Sigmoid colon (tissue), 7 donors: Measurements from ENCODE around the gene ACAA1. TPM values are rescaled to one million over a fixed set of nuclear protein-coding genes. Genes with fewer than 3 reads are reported as not detected.

Source experiments
- DNase-seq: peaks from one replicate; pipeline ENCODE4 v3.0.0-alpha.2; 2019
- H3K27ac ChIP-seq, 4 donors: fragments of 200-600 bp; sonication (generic); one replicate each; pipeline ENCODE4 v1.5.1; 2016 to 2019; ENCODE audit warnings: mild to moderate bottlenecking in 1 of 4
- H3K27me3 ChIP-seq, 3 donors: fragments of 200-600 bp; sonication (generic); one replicate each; pipeline ENCODE4 v1.5.1; 2019; ENCODE audit warnings: mild to moderate bottlenecking in 1 of 3
- H3K36me3 ChIP-seq, 4 donors: fragments of 200-600 bp; sonication (generic); one replicate each; pipeline ENCODE4 v1.5.1; 2016 to 2019
- H3K4me1 ChIP-seq, 4 donors: fragments of 200-600 bp; sonication (generic); one replicate each; pipeline ENCODE4 v1.5.1; 2017 to 2019
- H3K4me3 ChIP-seq, 4 donors: fragments of 200-600 bp; sonication (generic); one replicate each; pipeline ENCODE4 v1.5.1; 2017 to 2019; ENCODE audit warnings: mild to moderate bottlenecking in 2 of 4, moderate library complexity in 1 of 4
- H3K9me3 ChIP-seq, 4 donors: fragments of 200-600 bp in 3 of 4; sonication (generic) in 3 of 4; one replicate each; pipeline versions ENCODE4 v1.5.1 to v1.6.1; 2013 to 2019
- CTCF ChIP-seq, 4 experiments: fragments of 450-650 bp in 3 of 4; fragments of 200-600 bp in 1 of 4; IDR thresholded peaks; one replicate each; pipeline ENCODE4 v1.5.1; 2016 to 2019; ENCODE audit warnings: antibody characterized with exemption in 4 of 4, mild to moderate bottlenecking in 3 of 4, moderate library complexity in 2 of 4
- EP300 ChIP-seq, 4 donors: sonication (generic); formaldehyde crosslinking; IDR thresholded peaks; one replicate each; pipeline ENCODE4 v1.6.1; 2017; ENCODE audit warnings: antibody characterized with exemption in 4 of 4
- POLR2A ChIP-seq, 2 donors: fragments of 450-650 bp; IDR thresholded peaks; one replicate each; pipeline ENCODE4 v1.6.1; 2016; ENCODE audit warnings: antibody characterized with exemption in 2 of 2, mild to moderate bottlenecking in 2 of 2, moderate library complexity in 2 of 2
- POLR2AphosphoS5 ChIP-seq, 4 donors: sonication (generic); formaldehyde crosslinking; IDR thresholded peaks; one replicate each; pipeline ENCODE4 v1.6.1; 2017; ENCODE audit warnings: antibody characterized with exemption in 4 of 4
- WGBS, 2 donors: extraction: QIAGEN DNeasy Blood & Tissue Kit; methylation state at CpG; one replicate each; pipeline ENCODE4 v1.1.7; 2013; 5-methylcytosine and 5-hydroxymethylcytosine counted together
- intact Hi-C: fragments of 100-400 bp; cut with DNase I; formaldehyde crosslinking; loops from one replicate; pipeline ENCODE4 v1.15.1; 2023
- polyA plus RNA-seq, 3 donors: library from polyadenylated mRNA; stranded (reverse); fragments of 200-250 nt; gene quantifications; one replicate each; pipeline ENCODE4 v1.2.3, GENCODE V29; 2013
- total RNA-seq, 4 donors: library from RNA; depleted of rRNA; stranded (reverse); fragments of >200 nt; gene quantifications; one replicate each; pipeline ENCODE4 v1.1.0, GENCODE V29; 2016
- donor health status: healthy with polysubstance abuse.
- donor health status: Bipolar disorder and iron deficiency.
- donor health status: healthy.

ACAA1 gene, protein sequence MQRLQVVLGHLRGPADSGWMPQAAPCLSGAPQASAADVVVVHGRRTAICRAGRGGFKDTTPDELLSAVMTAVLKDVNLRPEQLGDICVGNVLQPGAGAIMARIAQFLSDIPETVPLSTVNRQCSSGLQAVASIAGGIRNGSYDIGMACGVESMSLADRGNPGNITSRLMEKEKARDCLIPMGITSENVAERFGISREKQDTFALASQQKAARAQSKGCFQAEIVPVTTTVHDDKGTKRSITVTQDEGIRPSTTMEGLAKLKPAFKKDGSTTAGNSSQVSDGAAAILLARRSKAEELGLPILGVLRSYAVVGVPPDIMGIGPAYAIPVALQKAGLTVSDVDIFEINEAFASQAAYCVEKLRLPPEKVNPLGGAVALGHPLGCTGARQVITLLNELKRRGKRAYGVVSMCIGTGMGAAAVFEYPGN
- total RNA-seq (10 to 100 TPM; 42.6 to 53.2 (median 47.6) TPM), polyA plus RNA-seq (100 to 1,000 TPM; 102 to 258 (median 131) TPM)

DNA sequence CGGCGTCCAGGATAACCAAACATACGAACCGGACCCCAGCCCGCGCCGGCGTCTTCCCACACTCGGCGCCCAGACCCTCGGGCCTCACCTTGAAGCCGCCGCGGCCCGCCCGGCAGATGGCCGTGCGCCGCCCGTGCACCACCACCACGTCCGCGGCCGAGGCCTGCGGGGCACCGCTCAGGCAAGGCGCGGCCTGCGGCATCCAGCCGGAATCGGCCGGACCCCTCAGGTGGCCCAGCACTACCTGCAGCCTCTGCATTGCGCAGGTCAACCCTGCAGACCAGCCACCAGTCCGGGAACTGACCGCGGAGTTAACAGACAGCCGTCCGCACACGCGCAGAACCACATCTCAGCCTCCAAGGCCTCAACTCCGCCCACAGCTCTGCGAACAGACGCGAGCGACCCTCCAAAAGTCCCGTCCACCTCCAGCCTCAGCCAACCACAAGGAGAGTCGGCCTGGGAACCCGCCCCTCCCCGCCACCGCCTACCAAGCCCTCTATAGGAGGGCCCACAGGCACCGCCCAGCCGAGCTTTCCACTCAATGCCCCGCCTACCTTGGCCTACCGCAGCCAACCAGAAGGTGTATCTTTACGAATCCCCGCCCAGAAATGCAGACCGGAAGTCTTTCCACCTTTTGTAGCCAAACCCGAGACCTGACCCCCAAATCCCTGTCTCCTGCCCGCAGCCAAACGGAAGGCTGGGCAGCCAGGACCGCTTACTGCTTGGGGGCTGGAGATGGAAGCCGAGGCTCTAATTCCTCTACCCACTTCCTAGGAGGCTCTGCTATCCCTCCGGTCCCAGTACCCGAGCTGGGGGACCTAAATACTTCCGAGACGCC is at the start of gene ACAA1:
TSS of gene ACAA1 (minus strand) at position 351 of the 838 bp plus-strand sequence. CDS start at position 259, 92 bp downstream.
- H3K27me3 ChIP-seq: no peaks in the 10 kb centered on the region
- H3K4me3 ChIP-seq: peak within 1 kb of the TSS; percentile 72 to 96 (median 89)
- H3K36me3 ChIP-seq: peaks cover 5 to 46% (median 20%) of the 10 kb centered on the region in 4 donors
- TF ChIP-seq CTCF (IDR thresholded peaks at IDR 0.05) (no peak), POLR2AphosphoS5 (IDR thresholded peaks at IDR 0.05) (peak; percentile 89 to 97 (median 93)), POLR2A (IDR thresholded peaks at IDR 0.05) (peak; percentile 82 to 89), EP300 (IDR thresholded peaks at IDR 0.05) (no peak)
- H3K9me3 ChIP-seq: no peaks in the 10 kb centered on the region
- intact Hi-C loops: loop anchor here (2.0 to 5.0 kb wide), 3 partner anchors 40 to 320 kb away; no protein-coding TSS in a partner anchor
- WGBS, 2 donors: 0% methylated on average over 66 of the region's 66 CpGs
- peaks cover 0 to 60% (median 37%) of the 10 kb centered on the region in 4 donors for H3K4me1 ChIP-seq
- DNase-seq: peak; percentile 100
- peak within 1 kb of the TSS; percentile 89 to 97 (median 94) for H3K27ac ChIP-seq

GRCh38 chr3:38177181-38177580 is 40.3 kb upstream of the ACAA1 start:
- WGBS, 2 donors: 65 to 67% methylated on average over 2 of the region's 2 CpGs
- intact Hi-C loops: loop anchor here (5.0 kb wide), 1 partner anchor 40 kb away; the partner anchor contains the start of genes ACAA1 and MYD88
- Histone ChIP-seq H3K27ac (no peak overlapping the region), H3K4me1 (peaks cover 0 to 17% (median 9%) of the 10 kb centered on the region in 4 donors), H3K36me3 (no peaks in the 10 kb centered on the region), H3K27me3 (no peaks in the 10 kb centered on the region), H3K9me3 (no peaks in the 10 kb centered on the region), H3K4me3 (no peak overlapping the region)
- TF ChIP-seq EP300 (IDR thresholded peaks at IDR 0.05): no peak
- TF ChIP-seq POLR2AphosphoS5 (IDR thresholded peaks at IDR 0.05): no peak
- no peak for DNase-seq

DNA sequence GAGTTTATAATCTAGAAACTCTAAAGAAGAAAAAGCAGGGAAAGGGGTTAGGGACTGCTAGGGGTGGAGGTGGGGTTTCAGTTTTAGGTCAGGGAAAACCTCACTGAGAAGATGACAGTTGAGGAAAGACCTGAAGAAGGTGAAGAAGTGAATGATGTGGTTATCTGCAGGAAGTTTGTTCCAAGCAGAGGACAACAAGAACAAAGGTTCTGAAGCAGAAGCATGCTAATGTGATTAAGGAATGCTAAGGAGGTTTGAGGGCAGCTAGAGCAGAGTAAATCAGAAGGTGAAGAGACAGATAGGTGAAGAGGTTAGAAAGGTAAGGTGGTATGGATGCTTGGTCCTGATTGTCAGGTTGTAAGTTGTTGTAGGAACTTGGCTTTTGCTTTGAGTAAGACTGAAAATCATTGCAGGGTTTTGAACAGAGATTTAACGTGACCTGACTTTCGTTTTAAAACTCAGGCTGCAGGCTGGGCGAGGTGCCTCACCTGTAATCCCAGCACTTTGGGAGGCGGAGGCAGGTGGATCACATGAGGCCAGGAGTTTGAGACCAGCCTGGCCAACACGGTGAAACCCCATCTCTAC is 37.0 kb upstream of the ACAA1 start:
- no peak overlapping the region for H3K27ac ChIP-seq
- no peak for DNase-seq
- peaks cover 0 to 17% (median 9%) of the 10 kb centered on the region in 4 donors for H3K4me1 ChIP-seq
- no peaks in the 10 kb centered on the region for H3K36me3 ChIP-seq
- H3K27me3 ChIP-seq: no peaks in the 10 kb centered on the region
- no peaks in the 10 kb centered on the region for H3K9me3 ChIP-seq
- intact Hi-C loops: no loop called here
- whole genome bisulfite sequencing, 2 donors: 61 to 81% methylated on average over 5 of the region's 5 CpGs
- TF ChIP-seq EP300 (IDR thresholded peaks at IDR 0.05) (no peak), POLR2A (IDR thresholded peaks at IDR 0.05) (no peak), CTCF (IDR thresholded peaks at IDR 0.05) (no peak)
- no peak overlapping the region for H3K4me3 ChIP-seq

- Histone ChIP-seq H3K9me3 (no peaks in the 10 kb centered on the region), H3K27ac (no peak overlapping the region), H3K4me3 (no peak overlapping the region), H3K4me1 (peaks cover 0 to 28% (median 22%) of the 10 kb centered on the region in 4 donors), H3K27me3 (no peaks in the 10 kb centered on the region), H3K36me3 (no peaks in the 10 kb centered on the region)
- WGBS, 2 donors: 81 to 90% methylated on average over 2 of the region's 2 CpGs
- intact Hi-C loops: no loop called here
- TF ChIP-seq CTCF (IDR thresholded peaks at IDR 0.05) (no peak), POLR2AphosphoS5 (IDR thresholded peaks at IDR 0.05) (no peak), POLR2A (IDR thresholded peaks at IDR 0.05) (no peak), EP300 (IDR thresholded peaks at IDR 0.05) (no peak)
- DNase-seq: no peak
Observed at GRCh38 chr3:38171622-38172021, 34.7 kb upstream of the ACAA1 start.
